ENCODE measurements around the gene DRG1.
"Not testable (repeated sequence)": the region's sequence is repeated elsewhere in the genome, so short reads cannot be mapped to it uniquely, and the experiment has no call there.

The DRG1 gene

DNA sequence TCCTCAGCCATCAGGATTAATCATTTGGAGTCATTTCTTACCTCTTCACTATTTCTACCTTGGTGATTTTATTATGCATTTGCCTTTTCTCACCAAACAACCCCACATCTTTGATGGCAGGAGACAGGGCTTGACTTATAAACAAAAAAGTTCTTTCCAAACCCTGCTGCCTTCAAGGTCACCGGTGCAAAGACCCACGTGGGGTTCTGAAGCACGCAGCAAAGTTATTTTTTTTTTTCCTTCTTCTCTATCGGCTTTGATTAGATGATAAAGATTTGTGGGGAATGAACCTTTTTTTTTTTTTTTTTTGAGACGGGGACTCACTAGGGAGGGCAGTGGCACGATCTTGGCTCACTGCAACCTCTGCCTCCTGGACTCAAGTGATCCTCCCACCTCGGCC, 44.1 kb downstream of the DRG1 start:
- DNase-seq = no peak

DNA sequence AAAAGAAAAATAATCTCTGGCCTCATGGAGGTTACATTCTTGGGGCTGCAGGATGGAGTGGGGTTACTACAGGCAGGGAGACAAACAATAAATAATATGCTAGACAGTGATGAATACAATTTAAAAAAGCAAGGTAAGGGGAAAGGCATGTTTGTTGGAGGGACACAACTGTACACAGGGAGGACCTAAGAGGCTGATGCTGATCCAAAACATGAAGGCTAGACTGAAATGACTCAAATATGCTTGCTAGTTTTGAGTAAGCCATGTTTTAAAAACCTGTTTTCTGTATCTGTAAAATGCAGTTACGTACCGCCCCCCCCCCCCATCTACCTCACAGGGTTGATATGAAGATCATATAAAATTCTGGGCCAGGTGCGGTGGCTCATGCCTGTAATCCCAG, 46.2 kb downstream of the DRG1 start:
- DNase-seq = no peak

DNA sequence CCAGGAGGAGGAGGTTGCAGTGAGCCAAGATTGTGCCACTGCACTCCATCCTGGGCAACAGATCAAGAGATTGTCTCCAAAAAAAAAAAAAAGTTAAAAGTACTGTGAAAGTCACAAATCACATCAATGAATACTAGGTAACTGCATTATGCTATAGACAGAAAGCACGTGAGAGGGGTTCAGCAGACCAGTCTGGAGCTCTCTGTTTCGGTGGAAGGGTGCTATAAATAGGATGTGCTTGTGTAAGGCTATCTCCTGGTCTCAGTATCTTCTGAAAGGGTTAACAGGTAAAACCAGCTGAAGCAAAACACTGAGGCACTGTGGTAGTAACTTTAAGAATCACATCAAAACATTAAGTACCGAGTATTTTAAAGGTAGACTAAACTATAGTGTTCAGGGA, 46.8 kb downstream of the DRG1 start:
- no peak for DNase-seq

DNA sequence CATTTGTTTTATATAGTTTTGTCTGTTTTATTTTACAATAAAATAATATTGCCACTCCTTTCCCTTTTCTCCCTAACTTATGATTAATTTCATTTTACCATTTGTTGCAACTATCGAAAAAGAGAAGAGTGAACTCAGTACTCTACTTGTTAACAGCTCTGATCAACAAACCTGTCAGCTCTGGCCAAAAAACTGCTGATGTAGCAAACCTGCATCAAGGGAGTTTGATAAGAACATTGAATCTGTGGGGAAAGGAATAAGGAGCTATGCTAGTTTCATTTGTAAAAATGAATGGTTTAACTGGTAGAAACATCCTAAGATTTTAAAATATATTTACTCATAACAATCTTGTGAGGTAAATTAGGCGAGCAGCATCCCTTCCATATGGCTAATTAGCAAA, 47.4 kb downstream of the DRG1 start:
- DNase-seq = no peak

DNA sequence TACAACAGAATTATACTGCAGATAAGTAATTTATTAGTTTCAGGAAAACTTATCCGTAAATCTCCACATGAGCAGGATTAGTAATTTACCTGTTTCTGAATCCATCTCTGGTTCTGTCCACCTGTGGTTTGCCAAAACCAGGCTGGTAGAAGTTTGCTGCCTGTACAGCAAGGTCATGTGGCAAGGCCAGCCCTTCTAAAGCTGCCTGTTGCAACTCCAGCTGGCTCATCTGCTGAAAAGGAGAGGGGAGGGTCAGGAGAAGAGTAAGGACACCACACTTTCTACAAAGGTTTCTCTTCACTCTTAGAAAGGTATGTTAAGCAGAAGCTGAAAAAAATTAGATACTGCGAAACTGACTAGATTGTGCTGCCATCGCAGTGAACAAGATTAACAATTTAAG, 47.9 kb downstream of the DRG1 start:
- DNase-seq = no peak

DNA sequence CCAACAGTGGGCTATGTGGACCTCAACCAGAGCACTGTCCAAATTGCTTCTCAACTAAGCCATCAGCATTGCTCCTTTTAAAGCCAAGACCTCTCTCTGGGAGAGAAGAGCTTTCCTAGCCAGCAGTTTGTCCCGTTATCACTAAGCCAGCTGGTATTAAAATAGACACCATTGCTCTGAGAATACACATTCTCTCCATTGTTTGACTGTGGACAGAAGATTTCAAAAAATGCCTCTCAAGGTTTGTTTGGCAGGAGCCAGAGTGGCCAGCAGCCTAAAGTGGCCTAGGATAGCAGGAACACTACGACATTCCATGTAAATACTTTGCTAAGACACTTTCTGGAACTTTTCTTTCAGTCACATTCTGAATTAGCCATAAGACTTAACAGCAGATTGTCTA, 49.0 kb downstream of the DRG1 start:
- no peak for DNase-seq

DNA sequence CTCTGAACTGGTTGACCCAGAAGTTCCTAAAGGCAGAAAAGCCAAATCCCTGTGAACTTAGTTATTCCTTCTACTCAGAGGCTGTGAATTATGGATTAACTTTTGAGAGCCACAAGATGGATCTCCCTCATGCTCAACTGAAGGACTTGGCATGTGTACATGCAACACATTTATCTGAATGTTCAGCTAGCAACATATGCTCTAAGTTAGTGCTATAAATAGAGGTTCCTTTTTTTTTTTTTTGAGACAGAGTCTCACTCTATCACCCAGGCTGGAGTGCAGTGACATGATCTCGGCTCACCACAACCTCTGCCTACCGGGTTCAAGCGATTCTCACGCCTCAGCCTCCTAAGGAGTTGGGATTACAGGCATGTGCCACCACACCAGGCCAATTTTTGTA, 50.1 kb downstream of the DRG1 start:
- no peak for DNase-seq

DNA sequence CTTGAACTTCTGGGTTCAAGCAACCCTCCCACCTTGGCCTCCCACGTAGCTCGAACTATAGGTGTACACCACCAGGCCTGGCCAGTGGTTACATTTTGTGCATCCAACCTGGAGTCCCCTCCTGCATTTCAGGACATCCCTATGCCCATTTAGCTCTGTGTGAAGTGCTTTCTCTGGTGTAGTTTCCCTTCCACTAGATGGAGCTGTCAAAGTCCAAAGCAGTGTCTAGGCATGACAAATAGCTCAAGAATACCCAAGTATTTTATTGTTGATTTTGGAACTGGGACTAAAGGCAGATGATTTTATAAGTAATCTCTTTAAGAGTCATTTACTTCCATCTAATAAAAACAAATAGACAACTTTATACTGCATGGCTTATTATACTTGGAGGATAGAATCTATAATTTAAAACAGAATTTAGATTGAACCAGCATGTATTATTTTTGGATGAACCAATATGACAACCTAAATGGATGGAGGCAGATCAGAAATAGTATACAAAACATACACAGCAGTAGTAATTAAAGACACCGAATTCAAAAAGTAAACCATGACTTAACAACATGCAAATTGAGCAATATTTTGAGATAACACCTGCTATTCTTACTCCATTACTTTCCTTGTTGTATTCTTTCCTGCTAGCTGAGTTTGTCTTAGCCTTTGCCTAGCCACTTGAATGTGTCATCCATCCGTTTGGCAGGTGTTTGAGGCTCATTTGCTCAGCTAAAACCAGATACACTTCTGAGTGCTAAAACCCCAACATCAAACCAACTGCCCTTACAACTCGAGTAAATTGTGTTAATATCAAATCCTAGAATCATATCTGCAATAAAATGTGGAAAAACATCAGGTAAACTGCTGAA, 52.5 kb downstream of the DRG1 start:
- DNase-seq = peak; percentile 2

DNA sequence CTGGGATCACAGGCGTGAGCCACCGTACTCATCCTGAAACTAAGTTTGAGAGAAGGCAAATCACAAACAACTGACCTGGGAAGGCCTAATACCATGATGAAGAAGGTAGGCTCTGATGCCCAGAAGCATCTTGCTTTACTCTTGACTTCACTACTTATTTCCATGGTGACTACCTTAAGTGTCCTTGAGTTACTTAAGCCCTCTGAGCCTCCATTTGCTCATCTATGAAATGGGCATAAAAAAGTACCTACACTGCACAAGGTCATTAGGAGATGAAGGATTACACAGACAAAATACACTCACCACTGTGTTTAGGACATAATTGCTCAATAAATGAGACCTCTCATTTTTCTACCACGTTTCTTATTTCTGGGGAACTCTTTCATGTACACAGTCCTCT, 62.3 kb downstream of the DRG1 start:
- no peak for DNase-seq

DNA sequence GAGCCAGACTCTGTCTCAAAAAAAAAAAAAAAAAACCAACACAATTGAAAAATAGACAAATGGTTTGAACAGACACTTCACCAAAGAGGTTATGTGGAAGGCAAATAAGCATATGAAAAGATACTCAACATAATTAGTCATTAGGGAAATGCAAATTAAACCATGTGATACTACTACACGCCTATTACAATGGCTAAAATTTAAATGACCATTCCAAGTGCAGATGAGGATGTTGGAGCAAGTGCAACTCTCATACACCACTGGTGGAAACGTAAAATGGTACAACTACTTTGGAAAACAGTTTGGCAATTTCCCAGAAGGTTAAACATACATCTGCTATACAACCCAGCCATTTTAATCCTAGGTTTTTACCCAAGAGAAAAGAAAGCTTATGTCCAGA, 65.9 kb downstream of the DRG1 start:
- no peak for DNase-seq

DNA sequence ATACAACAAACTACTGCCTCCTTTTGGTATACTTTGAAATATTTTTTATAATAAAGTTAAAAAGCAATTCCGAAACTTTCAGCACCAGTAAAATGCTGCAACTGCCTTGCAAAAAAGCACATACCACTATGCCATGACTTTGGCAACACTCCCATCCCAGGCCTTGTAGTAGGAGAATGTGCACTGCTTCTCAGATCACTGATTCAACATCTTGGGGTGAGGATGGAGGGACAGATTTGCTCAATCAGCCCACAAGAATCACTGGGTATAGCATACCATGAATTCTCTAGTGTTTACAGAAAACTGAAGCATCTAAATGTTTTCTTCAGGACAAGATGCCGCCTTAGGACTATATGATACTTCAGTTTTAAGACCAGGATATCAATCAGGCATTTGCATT, 75.3 kb downstream of the DRG1 start:
- no peak for DNase-seq

DNA sequence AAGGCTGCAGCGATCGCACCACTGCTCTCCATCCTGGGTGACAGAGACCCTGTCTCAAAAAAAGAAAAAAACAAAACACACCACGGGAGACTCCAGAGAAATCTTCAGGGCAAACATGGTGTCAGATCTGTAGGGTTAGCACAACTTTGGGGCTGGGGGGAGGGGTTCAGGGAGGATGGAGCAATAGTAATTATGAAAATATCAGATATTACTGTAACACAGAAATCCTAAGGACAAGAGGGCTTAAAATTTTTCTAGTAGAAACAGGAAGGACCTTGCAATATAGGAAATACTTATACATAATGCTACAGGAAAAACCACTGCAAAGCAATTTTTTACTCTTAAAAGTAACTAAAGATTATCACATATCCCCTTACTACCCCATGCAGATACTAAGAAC, 76.4 kb downstream of the DRG1 start:
- no peak for DNase-seq

DNA sequence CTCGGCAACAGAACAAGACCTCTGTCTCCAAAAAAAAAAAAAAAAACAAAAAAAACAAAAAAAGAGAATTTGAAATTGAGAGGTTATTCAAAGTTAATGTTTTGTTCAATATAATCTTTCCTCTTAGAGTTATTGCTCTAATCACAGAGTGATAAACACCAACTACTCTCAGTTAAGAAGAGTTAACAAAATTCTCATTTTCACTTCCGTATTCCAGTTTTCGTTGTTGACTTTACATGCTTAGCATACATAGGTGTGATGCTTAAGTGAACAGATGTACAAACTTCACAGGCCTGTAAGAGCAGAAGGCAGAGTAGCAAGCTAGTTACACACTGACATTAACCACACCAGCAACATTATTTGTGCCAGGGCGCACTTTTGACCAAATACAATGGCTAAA, 77.9 kb downstream of the DRG1 start:
- no peak for DNase-seq

DNA sequence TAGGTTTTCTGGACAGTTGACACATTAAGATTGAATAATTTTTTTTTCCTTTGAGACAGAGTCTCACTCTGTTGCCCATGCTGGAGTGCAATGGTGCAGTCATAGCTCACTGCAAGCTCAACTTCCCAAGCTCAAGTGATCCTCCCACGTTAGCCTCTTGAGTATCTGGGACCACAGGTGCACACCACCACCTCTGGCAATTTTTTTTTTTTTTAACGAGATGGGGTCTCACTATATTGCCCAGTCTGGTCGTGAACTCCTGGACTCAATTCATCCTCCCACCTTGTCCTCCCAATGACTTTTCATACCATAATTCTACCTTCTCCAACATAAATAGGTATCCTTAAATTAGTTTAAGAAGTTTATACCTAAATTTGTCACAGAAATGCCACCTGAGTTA, 81.7 kb downstream of the DRG1 start:
- DNase-seq = no peak

DNA sequence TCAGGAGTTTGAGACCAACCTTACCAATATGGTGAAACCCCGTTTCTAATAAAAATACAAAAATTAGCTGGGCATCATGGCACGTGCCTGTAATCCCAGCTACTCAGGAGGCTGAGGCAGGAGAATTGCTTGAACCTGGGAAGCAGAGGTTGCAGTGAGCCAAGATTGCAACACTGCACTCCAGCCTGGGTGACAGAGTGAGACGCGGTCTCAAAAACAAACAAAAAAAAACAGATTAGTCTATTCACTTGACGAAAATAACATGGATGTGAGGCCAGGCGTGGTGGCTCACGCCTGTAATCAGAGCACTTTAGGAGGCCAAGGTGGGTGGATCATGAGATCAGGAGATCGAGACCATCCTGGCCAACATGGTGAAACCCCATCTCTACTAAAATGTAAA, 83.1 kb downstream of the DRG1 start:
- DNase-seq = not testable (repeated sequence)
